Body of pancreas (tissue), 4 donors: ENCODE measurements around the gene IQSEC2.

ENCODE experiments used
- POLR2A ChIP-seq, 3 donors: fragments of 450-650 bp; IDR thresholded peaks; one replicate each; pipeline ENCODE4 v1.6.1; 2016; ENCODE audit warnings: antibody characterized with exemption in 3 of 3, mild to moderate bottlenecking in 2 of 3
- TF ChIP-seq, protein P1 (sequence below), 7 experiments: fragments of 450-650 bp in 4 of 7; fragments of 200-600 bp in 3 of 7; sonication (generic) in 3 of 7; IDR thresholded peaks; one replicate each; pipeline ENCODE4 v1.5.1; 2016 to 2019; ENCODE audit warnings: antibody characterized with exemption in 7 of 7

DNA sequence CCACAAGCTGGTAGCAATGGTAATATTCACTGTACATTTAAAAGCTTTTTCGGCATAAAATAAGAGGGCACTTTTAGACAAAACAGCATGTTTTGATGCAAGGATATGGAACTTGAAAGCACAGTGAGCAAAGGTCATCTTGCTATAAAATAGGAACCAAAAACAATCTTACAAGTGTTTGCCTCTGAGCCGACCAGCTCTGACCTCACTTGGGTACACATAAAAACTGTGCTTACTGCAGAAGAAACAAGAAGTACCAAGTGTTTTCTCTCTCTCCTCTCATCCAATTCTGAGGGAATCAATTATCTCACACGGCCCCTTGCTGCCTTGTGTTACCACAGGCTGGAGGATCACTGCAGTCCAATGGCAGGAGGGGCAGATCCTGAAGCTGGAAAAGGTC lies 4.8 kb upstream of the IQSEC2 start:
- TF ChIP-seq, protein P1, sequence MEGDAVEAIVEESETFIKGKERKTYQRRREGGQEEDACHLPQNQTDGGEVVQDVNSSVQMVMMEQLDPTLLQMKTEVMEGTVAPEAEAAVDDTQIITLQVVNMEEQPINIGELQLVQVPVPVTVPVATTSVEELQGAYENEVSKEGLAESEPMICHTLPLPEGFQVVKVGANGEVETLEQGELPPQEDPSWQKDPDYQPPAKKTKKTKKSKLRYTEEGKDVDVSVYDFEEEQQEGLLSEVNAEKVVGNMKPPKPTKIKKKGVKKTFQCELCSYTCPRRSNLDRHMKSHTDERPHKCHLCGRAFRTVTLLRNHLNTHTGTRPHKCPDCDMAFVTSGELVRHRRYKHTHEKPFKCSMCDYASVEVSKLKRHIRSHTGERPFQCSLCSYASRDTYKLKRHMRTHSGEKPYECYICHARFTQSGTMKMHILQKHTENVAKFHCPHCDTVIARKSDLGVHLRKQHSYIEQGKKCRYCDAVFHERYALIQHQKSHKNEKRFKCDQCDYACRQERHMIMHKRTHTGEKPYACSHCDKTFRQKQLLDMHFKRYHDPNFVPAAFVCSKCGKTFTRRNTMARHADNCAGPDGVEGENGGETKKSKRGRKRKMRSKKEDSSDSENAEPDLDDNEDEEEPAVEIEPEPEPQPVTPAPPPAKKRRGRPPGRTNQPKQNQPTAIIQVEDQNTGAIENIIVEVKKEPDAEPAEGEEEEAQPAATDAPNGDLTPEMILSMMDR (IDR thresholded peaks at IDR 0.05) = no peak
- TF ChIP-seq POLR2A (IDR thresholded peaks at IDR 0.05) = no peak
